Renal cortical epithelial cell (primary cell): ENCODE data around the gene ATP5MK. TPM values are rescaled to one million over a fixed set of nuclear protein-coding genes. Genes with fewer than 3 reads are reported as not detected.
"Not testable (repeated sequence)": the region's sequence is repeated elsewhere in the genome, so short reads cannot be mapped to it uniquely, and the experiment has no call there.

Experiments
- DNase-seq: peaks from one replicate; pipeline ENCODE4 v3.0.0-alpha.2; 2011; ENCODE audit warnings: low read depth
- total RNA-seq: library from RNA; depleted of rRNA; stranded (reverse); fragments of >200 nt; gene quantifications from 2 replicates; pipeline ENCODE4 v1.2.3, GENCODE V29; 2014

Gene ATP5MK
- total RNA-seq: 165 and 623 TPM in 2 replicates

- peak; percentile 97 for DNase-seq
These were observed at the start of gene ATP5MK, which contains the start of gene PDCD11 for GRCh38 chr10:103396067-103396788. Gene ATP5MK (minus strand): TSS chr10:103396475. CDS start chr10:103392457, 4,018 bp downstream. Gene PDCD11 (plus strand): TSS chr10:103396626. CDS start chr10:103398427, 1,801 bp downstream.

GRCh38 chr10:103445366-103445765, 49.1 kb upstream of the ATP5MK start:
- no peak for DNase-seq

- DNase-seq: no peak
These were observed 48.2 kb upstream of the ATP5MK start for GRCh38 chr10:103444478-103444877.

GRCh38 chr10:103443475-103444185, 47.4 kb upstream of the ATP5MK start:
- no peak for DNase-seq

- DNase-seq: no peak
These were observed 45.8 kb upstream of the ATP5MK start for GRCh38 chr10:103442031-103442461.

GRCh38 chr10:103441611-103442010, 45.3 kb upstream of the ATP5MK start:
- DNase-seq: no peak

GRCh38 chr10:103441206-103441605, 44.9 kb upstream of the ATP5MK start:
- DNase-seq: no peak

- no peak for DNase-seq
These were observed 44.1 kb upstream of the ATP5MK start for GRCh38 chr10:103440416-103440815.

GRCh38 chr10:103439776-103440175, 43.5 kb upstream of the ATP5MK start:
- DNase-seq: no peak

GRCh38 chr10:103433858-103434257, 37.6 kb upstream of the ATP5MK start:
- DNase-seq: peak; percentile 15

GRCh38 chr10:103431902-103432301, 35.6 kb upstream of the ATP5MK start:
- DNase-seq: no peak

GRCh38 chr10:103429647-103430046, 33.4 kb upstream of the ATP5MK start:
- no peak for DNase-seq

GRCh38 chr10:103428989-103429643, 32.8 kb upstream of the ATP5MK start:
- no peak for DNase-seq

- no peak for DNase-seq
These were observed 31.6 kb upstream of the ATP5MK start for GRCh38 chr10:103427866-103428265.

- no peak for DNase-seq
These were observed 27.5 kb upstream of the ATP5MK start for GRCh38 chr10:103423748-103424147.

- no peak for DNase-seq
These were observed 22.8 kb upstream of the ATP5MK start for GRCh38 chr10:103419101-103419500.

GRCh38 chr10:103417601-103418000, 21.3 kb upstream of the ATP5MK start:
- no peak for DNase-seq

GRCh38 chr10:103417148-103417469, 20.8 kb upstream of the ATP5MK start:
- DNase-seq: not testable (repeated sequence)

GRCh38 chr10:103416436-103417147, 20.3 kb upstream of the ATP5MK start:
- peak; percentile 60 for DNase-seq

- no peak for DNase-seq
These were observed 19.3 kb upstream of the ATP5MK start for GRCh38 chr10:103415581-103415980.

- DNase-seq: no peak
These were observed 17.3 kb upstream of the ATP5MK start for GRCh38 chr10:103413564-103413963.

- peak; percentile 13 for DNase-seq
These were observed 1.0 kb upstream of the ATP5MK start for GRCh38 chr10:103397191-103397825.
